Measurements from ENCODE around the gene TRAF1.
A peak's percentile ranks its signal among the peaks of the same experiment; 100 is the strongest.

TRAF1 gene

GRCh38 chr9:120885958-120886357, 40.6 kb downstream of the TRAF1 start:
- DNase-seq = no peak

- no peak for DNase-seq
These were observed 41.1 kb downstream of the TRAF1 start for GRCh38 chr9:120885457-120885856.

- no peak for DNase-seq
These were observed 43.0 kb downstream of the TRAF1 start for GRCh38 chr9:120883608-120883996.

GRCh38 chr9:120882935-120883607, 43.5 kb downstream of the TRAF1 start:
- DNase-seq = no peak

- no peak for DNase-seq
These were observed 47.1 kb downstream of the TRAF1 start for GRCh38 chr9:120879446-120879845.

- no peak for DNase-seq
These were observed 48.1 kb downstream of the TRAF1 start for GRCh38 chr9:120878188-120879130.

- DNase-seq = peak; percentile 38 to 64 (median 41)
These were observed 49.1 kb downstream of the TRAF1 start for GRCh38 chr9:120877276-120878034.

- peak in 1 of 4 experiments; percentile 47 for DNase-seq
These were observed 49.8 kb downstream of the TRAF1 start, which contains the start of gene PHF19 for GRCh38 chr9:120876842-120877240. Gene PHF19, minus strand, starts transcription at chr9:120877188. Its CDS starts 2,447 bp downstream, at chr9:120874741.

GRCh38 chr9:120875954-120876841, 50.4 kb downstream of the TRAF1 start:
- DNase-seq = peak in 3 of 4 experiments; percentile 50 to 69 (median 58)

GRCh38 chr9:120875643-120875953, 51.0 kb downstream of the TRAF1 start:
- no peak for DNase-seq

GRCh38 chr9:120875195-120875565, 51.4 kb downstream of the TRAF1 start:
- no peak for DNase-seq

GRCh38 chr9:120874226-120875194, 52.1 kb downstream of the TRAF1 start:
- DNase-seq = no peak

GRCh38 chr9:120873512-120873911, 53.1 kb downstream of the TRAF1 start:
- DNase-seq = no peak

- DNase-seq = no peak
These were observed 53.6 kb downstream of the TRAF1 start for GRCh38 chr9:120872791-120873502.

GRCh38 chr9:120870206-120870605, 56.4 kb downstream of the TRAF1 start:
- no peak for DNase-seq

GRCh38 chr9:120869726-120870125, 56.9 kb downstream of the TRAF1 start:
- no peak for DNase-seq

- DNase-seq = no peak
These were observed 57.3 kb downstream of the TRAF1 start for GRCh38 chr9:120869360-120869687.

GRCh38 chr9:120868676-120869359, 57.8 kb downstream of the TRAF1 start:
- DNase-seq = peak; percentile 90 to 99 (median 97)

- DNase-seq = no peak
These were observed 58.3 kb downstream of the TRAF1 start for GRCh38 chr9:120868339-120868675.

Data from activated naive CD4-positive, alpha-beta T cell (primary cell).